Measurements from ENCODE around the gene PRKCA.

PRKCA gene

DNA sequence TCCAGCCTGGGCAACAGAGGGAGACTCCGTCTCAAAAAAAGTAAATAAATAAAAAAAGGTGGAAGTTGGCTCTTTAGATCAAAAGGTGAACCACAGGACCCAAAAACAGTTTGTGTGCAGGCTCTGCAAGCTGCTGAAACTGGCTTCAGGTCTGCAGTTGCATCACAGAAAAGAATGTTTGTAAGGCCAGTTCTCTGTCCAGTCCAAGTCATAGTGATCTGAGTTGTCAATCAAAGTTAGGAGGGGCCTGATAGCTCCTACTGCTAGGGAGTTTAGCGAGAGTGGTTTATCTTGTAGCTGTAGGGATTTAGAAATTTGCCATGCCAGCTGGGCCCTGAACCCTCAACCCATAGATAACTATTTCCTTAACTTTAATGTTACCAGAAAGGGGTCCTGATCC lies 431.3 kb downstream of the PRKCA start:
- Histone ChIP-seq H3K27me3 (ENCODE audit: insufficient read depth, low read length, poor library complexity, severe bottlenecking) (no peaks in the 10 kb centered on the region), H3K9me2 (replicated peaks; ENCODE audit: low read depth, low read length) (no peaks in the 10 kb centered on the region), H4K20me1 (ENCODE audit: insufficient read depth, low read length, poor library complexity, severe bottlenecking) (no peaks in the 10 kb centered on the region), H3F3A (ENCODE audit: low read depth) (no peaks in the 10 kb centered on the region), H3K4me2 (ENCODE audit: low read depth, low read length, poor library complexity, severe bottlenecking) (no peak overlapping the region), H2AFZ (ENCODE audit: low read length) (no peak overlapping the region), H3K79me2 (ENCODE audit: insufficient read depth, low read length) (no peaks in the 10 kb centered on the region), H3K4me1 (ENCODE audit: insufficient read depth, low read length, poor library complexity, severe bottlenecking) (no peaks in the 10 kb centered on the region), H3K36me3 (ENCODE audit: insufficient read depth, low read length) (no peaks in the 10 kb centered on the region), H3K9ac (ENCODE audit: low read depth, low read length, poor library complexity, severe bottlenecking) (no peak overlapping the region), H3K9me3 (ENCODE audit: insufficient read depth, low read depth, low read length) (no peaks in the 10 kb centered on the region), H3K4me3 (ENCODE audit: low read length, poor library complexity, severe bottlenecking) (no peak overlapping the region)
- TF ChIP-seq EZH2phosphoT487 (IDR thresholded peaks at IDR 0.05; ENCODE audit: borderline replicate concordance): no peak
- TF ChIP-seq, protein P1, sequence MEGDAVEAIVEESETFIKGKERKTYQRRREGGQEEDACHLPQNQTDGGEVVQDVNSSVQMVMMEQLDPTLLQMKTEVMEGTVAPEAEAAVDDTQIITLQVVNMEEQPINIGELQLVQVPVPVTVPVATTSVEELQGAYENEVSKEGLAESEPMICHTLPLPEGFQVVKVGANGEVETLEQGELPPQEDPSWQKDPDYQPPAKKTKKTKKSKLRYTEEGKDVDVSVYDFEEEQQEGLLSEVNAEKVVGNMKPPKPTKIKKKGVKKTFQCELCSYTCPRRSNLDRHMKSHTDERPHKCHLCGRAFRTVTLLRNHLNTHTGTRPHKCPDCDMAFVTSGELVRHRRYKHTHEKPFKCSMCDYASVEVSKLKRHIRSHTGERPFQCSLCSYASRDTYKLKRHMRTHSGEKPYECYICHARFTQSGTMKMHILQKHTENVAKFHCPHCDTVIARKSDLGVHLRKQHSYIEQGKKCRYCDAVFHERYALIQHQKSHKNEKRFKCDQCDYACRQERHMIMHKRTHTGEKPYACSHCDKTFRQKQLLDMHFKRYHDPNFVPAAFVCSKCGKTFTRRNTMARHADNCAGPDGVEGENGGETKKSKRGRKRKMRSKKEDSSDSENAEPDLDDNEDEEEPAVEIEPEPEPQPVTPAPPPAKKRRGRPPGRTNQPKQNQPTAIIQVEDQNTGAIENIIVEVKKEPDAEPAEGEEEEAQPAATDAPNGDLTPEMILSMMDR (conservative IDR thresholded peaks at IDR 0.05; ENCODE audit: low read length): no peak

DNA sequence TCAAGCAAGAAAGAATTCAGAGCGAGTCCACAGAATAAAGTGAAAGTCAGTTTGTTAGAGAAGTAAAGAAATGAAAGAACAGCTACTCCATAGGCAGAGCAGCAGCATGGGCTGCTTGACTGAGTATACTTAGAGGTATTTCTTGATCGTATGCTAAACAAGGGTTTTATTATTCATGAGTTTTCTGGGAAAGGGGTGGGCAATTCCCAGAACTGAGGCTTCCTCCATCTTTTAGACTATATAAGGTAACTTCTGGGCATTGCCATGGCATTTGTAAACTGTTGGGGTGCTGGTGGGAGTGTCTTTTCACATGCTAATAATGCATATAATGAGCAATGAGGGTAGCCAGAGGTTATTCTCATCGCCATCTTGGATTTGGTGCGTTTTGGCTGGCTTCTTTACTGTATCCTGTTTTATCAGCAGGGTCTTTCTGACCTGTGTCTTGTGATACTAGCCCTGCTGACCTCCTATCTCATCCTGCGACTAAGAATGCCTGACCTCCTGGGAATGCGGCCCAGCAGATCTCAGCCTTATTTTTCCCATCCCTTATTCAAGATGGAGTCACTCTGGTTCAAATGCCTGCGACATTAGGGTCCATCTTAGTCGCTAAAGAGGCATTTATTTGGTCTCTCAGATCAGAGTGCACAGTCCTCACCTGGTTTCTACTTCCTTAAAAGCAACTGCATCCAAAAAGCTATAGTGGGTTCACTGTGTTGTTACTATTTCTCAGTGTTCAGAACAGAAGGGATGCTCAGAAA lies 432.0 kb downstream of the PRKCA start:
- Histone ChIP-seq H3K27me3 (ENCODE audit: insufficient read depth, low read length, poor library complexity, severe bottlenecking) (no peaks in the 10 kb centered on the region), H3K9ac (ENCODE audit: low read depth, low read length, poor library complexity, severe bottlenecking) (no peak overlapping the region), H3K9me3 (ENCODE audit: insufficient read depth, low read depth, low read length) (no peaks in the 10 kb centered on the region), H4K20me1 (ENCODE audit: insufficient read depth, low read length, poor library complexity, severe bottlenecking) (no peaks in the 10 kb centered on the region), H3K9me2 (replicated peaks; ENCODE audit: low read depth, low read length) (no peaks in the 10 kb centered on the region), H3K79me2 (ENCODE audit: insufficient read depth, low read length) (no peaks in the 10 kb centered on the region), H3K4me3 (ENCODE audit: low read length, poor library complexity, severe bottlenecking) (no peak overlapping the region), H3F3A (ENCODE audit: low read depth) (no peaks in the 10 kb centered on the region), H3K4me2 (ENCODE audit: low read depth, low read length, poor library complexity, severe bottlenecking) (no peak overlapping the region), H3K36me3 (ENCODE audit: insufficient read depth, low read length) (no peaks in the 10 kb centered on the region), H3K4me1 (ENCODE audit: insufficient read depth, low read length, poor library complexity, severe bottlenecking) (no peaks in the 10 kb centered on the region), H2AFZ (ENCODE audit: low read length) (no peak overlapping the region)
- TF ChIP-seq, protein P1 (conservative IDR thresholded peaks at IDR 0.05; ENCODE audit: low read length): no peak

DNA sequence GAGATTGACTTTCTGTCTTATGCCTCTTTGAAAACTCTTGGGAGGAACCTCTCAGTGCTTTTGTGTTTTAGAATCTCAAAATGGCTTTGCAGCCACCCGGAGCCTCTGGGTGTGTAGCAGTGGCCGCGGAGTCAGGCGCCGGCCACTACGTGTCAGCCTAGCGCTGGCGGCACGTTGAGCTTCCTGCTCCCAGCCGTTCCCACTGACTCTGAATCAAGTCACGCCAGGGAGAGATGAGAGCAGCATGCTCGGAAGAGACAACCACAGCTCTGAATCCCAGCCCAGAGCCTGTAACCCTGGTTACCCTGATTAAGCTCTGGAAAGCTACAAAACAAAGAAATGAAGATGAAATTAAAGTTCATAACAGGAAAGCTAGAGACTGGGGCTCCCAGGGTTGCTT lies 435.1 kb downstream of the PRKCA start:
- H3K4me2 ChIP-seq (ENCODE audit: low read depth, low read length, poor library complexity, severe bottlenecking): no peak overlapping the region
- H3F3A ChIP-seq (ENCODE audit: low read depth): no peaks in the 10 kb centered on the region
- H3K9ac ChIP-seq (ENCODE audit: low read depth, low read length, poor library complexity, severe bottlenecking): no peak overlapping the region
- no peaks in the 10 kb centered on the region for H4K20me1 ChIP-seq (ENCODE audit: insufficient read depth, low read length, poor library complexity, severe bottlenecking)
- no peaks in the 10 kb centered on the region for H3K9me2 ChIP-seq (replicated peaks; ENCODE audit: low read depth, low read length)
- H3K4me3 ChIP-seq (ENCODE audit: low read length, poor library complexity, severe bottlenecking): no peak overlapping the region
- no peaks in the 10 kb centered on the region for H3K27me3 ChIP-seq (ENCODE audit: insufficient read depth, low read length, poor library complexity, severe bottlenecking)
- H2AFZ ChIP-seq (ENCODE audit: low read length): no peak overlapping the region
- H3K79me2 ChIP-seq (ENCODE audit: insufficient read depth, low read length): no peaks in the 10 kb centered on the region
- no peaks in the 10 kb centered on the region for H3K36me3 ChIP-seq (ENCODE audit: insufficient read depth, low read length)
- no peaks in the 10 kb centered on the region for H3K9me3 ChIP-seq (ENCODE audit: insufficient read depth, low read depth, low read length)
- no peak for TF ChIP-seq EZH2phosphoT487 (IDR thresholded peaks at IDR 0.05; ENCODE audit: borderline replicate concordance)
- TF ChIP-seq, protein P1 (conservative IDR thresholded peaks at IDR 0.05; ENCODE audit: low read length): no peak
- H3K4me1 ChIP-seq (ENCODE audit: insufficient read depth, low read length, poor library complexity, severe bottlenecking): no peaks in the 10 kb centered on the region
